ENCODE data around the gene SPNS3. TPM values are rescaled to one million over a fixed set of nuclear protein-coding genes. Genes with fewer than 3 reads are reported as not detected.

The SPNS3 gene
- total RNA-seq, 4 donors from 2014 or later, result not detected

DNA sequence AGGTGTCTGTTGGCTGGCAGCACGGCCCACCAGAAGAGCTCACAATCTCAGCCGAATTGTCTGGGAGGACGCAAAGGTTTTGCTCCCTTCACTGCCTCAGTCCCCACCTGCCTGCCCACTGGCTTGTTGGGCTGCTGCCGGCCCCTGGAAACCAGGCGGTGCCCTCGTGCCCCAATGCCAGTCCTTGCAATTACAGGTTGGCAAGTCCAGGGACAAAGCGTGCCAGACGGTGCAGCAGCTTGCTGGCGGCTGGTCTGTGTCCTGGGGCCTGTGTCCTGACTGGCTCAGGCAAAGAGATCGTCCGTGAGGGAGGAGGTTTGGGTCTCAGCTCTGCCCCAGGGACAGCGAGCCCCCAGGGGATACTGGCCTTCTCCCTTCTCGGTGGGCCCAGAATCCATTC lies 40.4 kb downstream of the SPNS3 start:
- Histone ChIP-seq H3K36me3 (no peaks in the 10 kb centered on the region), H3K27me3 (no peaks in the 10 kb centered on the region), H3K9me3 (no peaks in the 10 kb centered on the region), H3K4me1 (peaks cover 10 to 11% of the 10 kb centered on the region in 2 donors), H3K27ac (peak overlapping the region in 2 of 4 donors; percentile 35 to 51), H3K4me3 (no peak overlapping the region)
- in situ Hi-C loops (cut with MboI; ENCODE audit: low sequenced_read_pairs in 4 of 4), result loop anchor here in 1 of 4 donors (25.0 kb wide), 1 partner anchor 88 kb away; the partner anchor contains the start of genes GGT6 and MYBBP1A
- intact Hi-C loops (cut with DNase I; ENCODE audit: low total_unique reads), result no loop called here
- DNase-seq (peak; percentile 58 to 70), ATAC-seq (peak; percentile 59 to 60)
- TF ChIP-seq, protein P1, sequence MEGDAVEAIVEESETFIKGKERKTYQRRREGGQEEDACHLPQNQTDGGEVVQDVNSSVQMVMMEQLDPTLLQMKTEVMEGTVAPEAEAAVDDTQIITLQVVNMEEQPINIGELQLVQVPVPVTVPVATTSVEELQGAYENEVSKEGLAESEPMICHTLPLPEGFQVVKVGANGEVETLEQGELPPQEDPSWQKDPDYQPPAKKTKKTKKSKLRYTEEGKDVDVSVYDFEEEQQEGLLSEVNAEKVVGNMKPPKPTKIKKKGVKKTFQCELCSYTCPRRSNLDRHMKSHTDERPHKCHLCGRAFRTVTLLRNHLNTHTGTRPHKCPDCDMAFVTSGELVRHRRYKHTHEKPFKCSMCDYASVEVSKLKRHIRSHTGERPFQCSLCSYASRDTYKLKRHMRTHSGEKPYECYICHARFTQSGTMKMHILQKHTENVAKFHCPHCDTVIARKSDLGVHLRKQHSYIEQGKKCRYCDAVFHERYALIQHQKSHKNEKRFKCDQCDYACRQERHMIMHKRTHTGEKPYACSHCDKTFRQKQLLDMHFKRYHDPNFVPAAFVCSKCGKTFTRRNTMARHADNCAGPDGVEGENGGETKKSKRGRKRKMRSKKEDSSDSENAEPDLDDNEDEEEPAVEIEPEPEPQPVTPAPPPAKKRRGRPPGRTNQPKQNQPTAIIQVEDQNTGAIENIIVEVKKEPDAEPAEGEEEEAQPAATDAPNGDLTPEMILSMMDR (IDR thresholded peaks at IDR 0.05 in 4 of 5, conservative IDR thresholded peaks at IDR 0.05 in 1 of 5), result no peak
- no peak for TF ChIP-seq POLR2A (IDR thresholded peaks at IDR 0.05)

DNA sequence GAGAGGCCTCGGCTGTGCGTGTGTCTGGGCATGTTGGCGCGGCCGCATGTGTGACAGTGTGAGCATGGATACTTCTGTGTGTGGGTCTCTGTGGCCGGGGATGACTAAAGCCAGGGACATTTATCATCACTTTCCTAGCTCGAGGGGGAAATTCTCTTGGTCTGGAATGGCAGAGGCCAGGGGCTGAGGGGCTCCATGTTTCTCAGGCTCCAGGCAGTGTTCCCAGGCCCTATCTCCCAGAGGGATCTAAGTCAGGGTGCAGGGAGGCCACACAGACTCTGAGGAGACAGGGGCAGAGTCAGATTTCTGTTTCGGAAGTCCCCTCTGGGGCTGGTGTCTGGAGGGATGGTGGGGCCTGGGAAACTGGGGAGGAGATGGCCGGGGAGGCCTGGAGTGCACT lies 41.3 kb downstream of the SPNS3 start:
- H3K27me3 ChIP-seq, result no peaks in the 10 kb centered on the region
- no peak for DNase-seq
- no peak overlapping the region for H3K27ac ChIP-seq
- TF ChIP-seq, protein P1 (IDR thresholded peaks at IDR 0.05 in 4 of 5, conservative IDR thresholded peaks at IDR 0.05 in 1 of 5), result no peak
- in situ Hi-C loops (cut with MboI; ENCODE audit: low sequenced_read_pairs in 4 of 4) (no loop called here), intact Hi-C loops (cut with DNase I; ENCODE audit: low total_unique reads) (no loop called here)
- no peaks in the 10 kb centered on the region for H3K9me3 ChIP-seq
- no peak overlapping the region for H3K4me3 ChIP-seq
- ATAC-seq, result no peak
- peaks cover 7 to 10% of the 10 kb centered on the region in 2 donors for H3K4me1 ChIP-seq
- H3K36me3 ChIP-seq, result no peaks in the 10 kb centered on the region

DNA sequence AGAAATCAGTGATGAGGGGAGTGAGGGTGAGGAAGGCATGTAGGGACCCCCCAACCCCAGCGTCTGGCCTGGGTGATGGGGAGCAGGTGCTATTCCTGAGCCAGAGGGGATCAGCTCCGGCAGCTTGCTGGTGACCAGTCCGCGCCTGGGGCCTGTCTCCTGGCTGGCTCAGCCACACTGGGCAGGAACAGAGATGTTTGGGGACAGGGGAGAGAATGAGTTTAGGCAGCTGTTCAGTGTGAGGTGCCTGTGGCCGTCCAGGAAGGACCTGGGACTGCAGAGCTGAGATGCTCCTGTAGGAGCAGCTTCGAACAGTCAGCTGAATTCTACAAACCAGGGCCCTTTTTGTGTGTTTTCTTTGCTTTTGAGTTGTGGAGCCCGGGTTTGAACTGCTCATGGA lies 41.7 kb downstream of the SPNS3 start:
- in situ Hi-C loops (cut with MboI; ENCODE audit: low sequenced_read_pairs in 4 of 4) (no loop called here), intact Hi-C loops (cut with DNase I; ENCODE audit: low total_unique reads) (no loop called here)
- Histone ChIP-seq H3K4me3 (no peak overlapping the region), H3K9me3 (no peaks in the 10 kb centered on the region), H3K36me3 (no peaks in the 10 kb centered on the region), H3K27me3 (no peaks in the 10 kb centered on the region), H3K4me1 (peaks cover 7 to 10% of the 10 kb centered on the region in 2 donors), H3K27ac (no peak overlapping the region)
- ATAC-seq, result no peak
- TF ChIP-seq, protein P1 (IDR thresholded peaks at IDR 0.05 in 4 of 5, conservative IDR thresholded peaks at IDR 0.05 in 1 of 5), result no peak
- TF ChIP-seq POLR2A (IDR thresholded peaks at IDR 0.05), result no peak
- DNase-seq, result no peak

DNA sequence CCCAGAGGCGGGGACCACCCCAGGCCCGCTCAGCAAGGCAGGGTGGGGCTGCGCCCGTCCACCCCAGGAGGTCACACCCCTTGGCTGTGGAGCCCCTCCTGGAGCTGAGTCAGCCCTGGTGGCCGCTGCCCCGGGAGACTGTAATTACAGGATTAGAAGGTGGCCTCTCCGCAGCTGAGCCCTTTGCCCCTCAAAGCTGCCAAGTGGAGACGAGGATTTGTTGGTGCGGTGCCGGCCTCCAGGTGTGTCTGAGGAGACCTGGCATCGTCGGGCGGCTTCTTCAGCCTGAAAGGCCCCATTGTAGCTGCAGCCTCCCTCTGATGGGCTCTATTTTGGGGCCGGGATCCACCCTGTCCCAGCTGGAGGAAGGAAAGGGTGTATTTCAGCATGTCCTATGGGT lies 42.3 kb downstream of the SPNS3 start:
- no peak overlapping the region for H3K4me3 ChIP-seq
- H3K4me1 ChIP-seq, result peaks cover 7 to 10% of the 10 kb centered on the region in 2 donors
- ATAC-seq (no peak), DNase-seq (no peak)
- TF ChIP-seq POLR2A (IDR thresholded peaks at IDR 0.05), result no peak
- TF ChIP-seq, protein P1 (IDR thresholded peaks at IDR 0.05 in 4 of 5, conservative IDR thresholded peaks at IDR 0.05 in 1 of 5), result no peak
- H3K27me3 ChIP-seq, result no peaks in the 10 kb centered on the region
- intact Hi-C loops (cut with DNase I; ENCODE audit: low total_unique reads) (no loop called here), in situ Hi-C loops (cut with MboI; ENCODE audit: low sequenced_read_pairs in 4 of 4) (no loop called here)
- H3K36me3 ChIP-seq, result no peaks in the 10 kb centered on the region
- H3K9me3 ChIP-seq, result no peaks in the 10 kb centered on the region
- no peak overlapping the region for H3K27ac ChIP-seq

DNA sequence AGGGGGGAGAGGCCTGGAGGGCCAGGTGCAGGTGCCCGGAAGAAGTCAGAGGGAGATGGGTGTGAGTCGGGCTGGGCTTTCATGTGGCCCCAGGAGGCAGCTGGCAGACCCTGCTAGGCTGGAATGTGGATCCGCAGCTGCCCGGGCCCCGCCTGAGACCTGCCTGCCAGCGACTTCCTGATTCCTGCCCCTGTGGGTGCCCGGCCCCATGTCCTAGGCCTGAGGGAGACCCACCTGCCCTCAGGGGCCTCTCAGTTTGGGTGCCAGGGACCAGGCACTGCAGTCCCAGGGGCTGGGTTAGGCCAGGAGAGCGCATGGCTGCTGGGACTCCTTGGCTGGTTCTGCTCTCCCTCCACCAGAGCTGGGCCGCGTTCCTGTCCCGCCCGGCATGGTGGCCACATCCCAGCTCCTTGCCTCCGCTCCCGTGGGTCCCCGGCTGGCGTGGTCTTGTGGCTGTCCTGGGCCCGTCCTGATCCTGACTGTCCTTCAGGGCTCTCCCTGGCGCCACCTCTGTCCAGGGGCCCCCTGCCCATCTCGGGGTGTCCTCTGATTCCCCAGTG lies 42.9 kb downstream of the SPNS3 start:
- intact Hi-C loops (cut with DNase I; ENCODE audit: low total_unique reads) (no loop called here), in situ Hi-C loops (cut with MboI; ENCODE audit: low sequenced_read_pairs in 4 of 4) (no loop called here)
- Histone ChIP-seq H3K27ac (no peak overlapping the region), H3K9me3 (no peaks in the 10 kb centered on the region), H3K36me3 (no peaks in the 10 kb centered on the region), H3K4me3 (no peak overlapping the region), H3K27me3 (no peaks in the 10 kb centered on the region), H3K4me1 (peaks cover 7 to 10% of the 10 kb centered on the region in 2 donors)
- no peak for DNase-seq
- ATAC-seq, result no peak
- TF ChIP-seq, protein P1 (IDR thresholded peaks at IDR 0.05 in 4 of 5, conservative IDR thresholded peaks at IDR 0.05 in 1 of 5), result no peak
- TF ChIP-seq POLR2A (IDR thresholded peaks at IDR 0.05), result no peak

Data from gastrocnemius medialis (tissue), 4 donors.